K562 (cell line): ENCODE measurements around the gene RASL12. TPM values are rescaled to one million over a fixed set of nuclear protein-coding genes. Genes with fewer than 3 reads are reported as not detected.

Experiments
- ATAC-seq: fragments of 200-7000 bp; cut with Tn5 transposase; 3 replicates; pipeline ENCODE4 v1.9.1; 2020; ENCODE audit warnings: moderate library complexity
- BruUV-seq: library from RNA; stranded (reverse); fragments of 400-500 nt; replicated peaks from 2 replicates; lab custom pipeline; 2021; lab: Mats Ljungman, UMichigan
- CTCF ChIA-PET: fragments of 300-600 bp; formaldehyde crosslinking; extraction: SDS; loops from one replicate; lab custom pipeline; 2021; ENCODE audit warnings: low intra/inter-chr PET ratio; lab: Yijun Ruan, JAX
- POLR2A ChIA-PET: fragments of 300-600, 350-650 bp; sonication (Branson Sonifier 250); formaldehyde crosslinking; extraction: SDS; loops from one replicate; lab custom pipeline; 2021; ENCODE audit warnings: antibody characterized with exemption, inconsistent platforms; lab: Yijun Ruan, JAX
- DNase-seq, 4 experiments: peaks; one replicate each; pipeline versions ENCODE4 v3.0.0 to v3.0.0-alpha.2; 2011 to 2018; ENCODE audit warnings: low spot score in 3 of 4, mixed read lengths in 3 of 4; ENCODE audit errors: extremely low read depth in 1 of 4
- FAIRE-seq: peaks from 2 replicates; lab custom pipeline; 2011; peaks lifted over from hg19 to GRCh38; lab: Jason Lieb, UNC
- H2AFZ ChIP-seq: 2 replicates; pipeline ENCODE4 v1.6.0; 2011; ENCODE audit warnings: low read depth, low read length, control low read depth, inconsistent platforms
- H3K27ac ChIP-seq: fragments of 200-600 bp; 3 replicates; pipeline ENCODE4 v1.8.0; 2011; ENCODE audit warnings: low read depth, mild to moderate bottlenecking, control low read depth, inconsistent platforms, low read length, moderate library complexity, mixed read lengths; ENCODE audit errors: extremely low read depth
- H3K27me3 ChIP-seq, 2 experiments: fragments of 300-600 bp in 1 of 2; 2 replicates in 1 of 2; 3 replicates in 1 of 2; pipeline versions ENCODE4 v1.6.0 to v1.8.0; 2011; ENCODE audit warnings: inconsistent platforms in 2 of 2, low read length in 2 of 2, mild to moderate bottlenecking in 1 of 2, mixed read lengths in 1 of 2, moderate library complexity in 1 of 2; ENCODE audit not compliant: control insufficient read depth in 2 of 2, insufficient read depth in 2 of 2
- H3K36me3 ChIP-seq: fragments of 300-600 bp; 3 replicates; pipeline ENCODE4 v1.8.0; 2011; ENCODE audit warnings: mild to moderate bottlenecking, low read length, inconsistent platforms; ENCODE audit not compliant: control insufficient read depth, insufficient read depth
- H3K4me1 ChIP-seq, 2 experiments: fragments of 200-600 bp in 1 of 2; replicated peaks in 1 of 2; 2 replicates in 1 of 2; 3 replicates in 1 of 2; pipeline versions ENCODE4 v1.5.1 to v1.8.0; 2011; ENCODE audit warnings: inconsistent platforms in 2 of 2, low read length in 2 of 2, mild to moderate bottlenecking in 1 of 2, mixed read lengths in 1 of 2, moderate library complexity in 1 of 2; ENCODE audit not compliant: control insufficient read depth in 2 of 2, insufficient read depth in 2 of 2
- H3K4me2 ChIP-seq: 2 replicates; pipeline ENCODE4 v1.6.1; 2011; ENCODE audit warnings: low read length, control low read depth, inconsistent platforms, mixed read lengths; ENCODE audit not compliant: insufficient read depth
- H3K4me3 ChIP-seq: fragments of 200-600 bp; sonication (generic), shearing (Covaris generic); 2 replicates; pipeline ENCODE4 v1.5.1; 2016; ENCODE audit warnings: control low read depth, inconsistent platforms
- H3K79me2 ChIP-seq: fragments of 200-600 bp; 3 replicates; pipeline ENCODE4 v1.8.0; 2011; ENCODE audit warnings: low read length, inconsistent platforms; ENCODE audit not compliant: control insufficient read depth, insufficient read depth
- H3K9ac ChIP-seq, 2 experiments: 2 replicates each; pipeline versions ENCODE4 v1.6.0 to v1.6.1; 2011; ENCODE audit warnings: low read depth in 2 of 2, low read length in 2 of 2, control low read depth in 1 of 2, inconsistent platforms in 1 of 2, mild to moderate bottlenecking in 1 of 2, mixed read lengths in 1 of 2; ENCODE audit not compliant: insufficient read depth in 1 of 2
- H3K9me1 ChIP-seq: one replicate; pipeline ENCODE4 v1.6.0; 2011; ENCODE audit warnings: inconsistent platforms, mild to moderate bottlenecking, low read length, moderate library complexity; ENCODE audit not compliant: control insufficient read depth, insufficient read depth
- H3K9me3 ChIP-seq: replicated peaks from 2 replicates; pipeline ENCODE4 v1.5.1; 2011; ENCODE audit warnings: low read depth, low read length, inconsistent platforms; ENCODE audit not compliant: control insufficient read depth, insufficient read depth
- H4K20me1 ChIP-seq: replicated peaks from 2 replicates; pipeline ENCODE4 v1.6.1; 2011; ENCODE audit warnings: low read length, inconsistent platforms, mixed read lengths; ENCODE audit not compliant: control insufficient read depth, insufficient read depth
- DNMT1 ChIP-seq: fragments of 450-650 bp; IDR thresholded peaks from 2 replicates; pipeline ENCODE4 v1.6.1; 2016; ENCODE audit warnings: antibody characterized with exemption, mild to moderate bottlenecking
- ZNF445 ChIP-seq: fragments of 250-450 bp; sonication (Bioruptor Pico); IDR thresholded peaks from 2 replicates; pipeline ENCODE4 v1.4.0; 2020; ENCODE audit warnings: low read depth, mild to moderate bottlenecking, moderate library complexity
- in situ Hi-C: fragments of 300-500 bp; cut with MboI; formaldehyde crosslinking; loops from 4 replicates; pipeline ENCODE4 v1.15.0; 2018; ENCODE audit warnings: inconsistent platforms, mixed read lengths
- intact Hi-C: fragments of 100-400 bp; cut with micrococcal nuclease; formaldehyde crosslinking; loops from 2 replicates; pipeline ENCODE4 v1.14.2; 2022
- polyA plus RNA-seq, 8 experiments: library from polyadenylated mRNA; depleted of rRNA in 4 of 8; stranded (reverse) in 5 of 8; unstranded in 3 of 8; fragments of >200 nt; fragmentation: Nextera tagmentation in 2 of 8; fragmentation: Illumina TruSeq in 1 of 8; extraction: Ambion mirVana in 2 of 8; extraction: Trizol in 1 of 8; gene quantifications; 2 replicates each; pipeline versions ENCODE4 v1.2.1 to v1.2.3, GENCODE V29; 2011 to 2014; ENCODE audit warnings: inconsistent platforms in 1 of 8, missing spikeins in 1 of 8
- total RNA-seq, 7 experiments: library from RNA; depleted of rRNA in 6 of 7; stranded (reverse); fragments of >200 nt in 6 of 7; fragmentation: Illumina TruSeq in 2 of 7; extraction: Trizol in 2 of 7; gene quantifications; 2 replicates each; pipeline versions ENCODE4 v1.2.1 to v1.2.3, GENCODE V29; 2011 to 2021; ENCODE audit warnings: low replicate concordance in 1 of 7
- TF ChIP-seq, protein P1 (sequence below): fragments of 450-650 bp; IDR thresholded peaks from 2 replicates; pipeline ENCODE4 v1.6.1; 2016; ENCODE audit warnings: low read depth

RASL12 gene
- total and polyA plus RNA-seq, 9 of the 15 experiments (the other 6 are each of a cell fraction or from before 2014, with no cell fraction given): not detected

DNA sequence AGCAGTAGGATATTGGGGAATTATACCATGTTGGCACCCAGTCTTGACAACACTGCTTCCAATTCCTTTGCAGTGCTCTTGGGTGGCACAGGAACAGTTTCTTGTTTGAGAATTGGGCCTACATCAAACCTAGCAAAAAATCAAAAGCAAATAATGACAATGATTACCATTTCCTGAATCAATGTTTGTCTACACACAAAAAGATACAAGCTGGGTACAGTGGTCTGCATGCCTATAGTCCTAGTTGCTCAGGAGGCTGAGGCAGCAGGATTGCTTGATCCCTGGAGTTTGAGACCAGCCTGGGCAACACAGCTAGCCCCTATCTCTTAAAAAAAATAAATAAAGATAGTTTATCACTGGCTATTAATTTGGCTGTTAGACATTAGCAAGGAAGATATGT, 46.3 kb downstream of the RASL12 start:
- H3K27ac ChIP-seq: no peak overlapping the region
- H3K27me3 ChIP-seq: no peaks in the 10 kb centered on the region
- H2AFZ ChIP-seq: no peak overlapping the region
- ChIA-PET CTCF (no interaction called here), POLR2A (interaction anchor here (1.6 kb wide), 1 partner anchor 16 kb away, joined by 3 read pairs; no protein-coding TSS in a partner anchor)
- H3K79me2 ChIP-seq: no peaks in the 10 kb centered on the region
- peaks cover 57% of the 10 kb centered on the region for H3K36me3 ChIP-seq
- ATAC-seq (no peak), DNase-seq (no peak), FAIRE-seq (no peak)
- no peak overlapping the region for H3K9ac ChIP-seq
- H4K20me1 ChIP-seq: no peaks in the 10 kb centered on the region
- TF ChIP-seq, protein P1, sequence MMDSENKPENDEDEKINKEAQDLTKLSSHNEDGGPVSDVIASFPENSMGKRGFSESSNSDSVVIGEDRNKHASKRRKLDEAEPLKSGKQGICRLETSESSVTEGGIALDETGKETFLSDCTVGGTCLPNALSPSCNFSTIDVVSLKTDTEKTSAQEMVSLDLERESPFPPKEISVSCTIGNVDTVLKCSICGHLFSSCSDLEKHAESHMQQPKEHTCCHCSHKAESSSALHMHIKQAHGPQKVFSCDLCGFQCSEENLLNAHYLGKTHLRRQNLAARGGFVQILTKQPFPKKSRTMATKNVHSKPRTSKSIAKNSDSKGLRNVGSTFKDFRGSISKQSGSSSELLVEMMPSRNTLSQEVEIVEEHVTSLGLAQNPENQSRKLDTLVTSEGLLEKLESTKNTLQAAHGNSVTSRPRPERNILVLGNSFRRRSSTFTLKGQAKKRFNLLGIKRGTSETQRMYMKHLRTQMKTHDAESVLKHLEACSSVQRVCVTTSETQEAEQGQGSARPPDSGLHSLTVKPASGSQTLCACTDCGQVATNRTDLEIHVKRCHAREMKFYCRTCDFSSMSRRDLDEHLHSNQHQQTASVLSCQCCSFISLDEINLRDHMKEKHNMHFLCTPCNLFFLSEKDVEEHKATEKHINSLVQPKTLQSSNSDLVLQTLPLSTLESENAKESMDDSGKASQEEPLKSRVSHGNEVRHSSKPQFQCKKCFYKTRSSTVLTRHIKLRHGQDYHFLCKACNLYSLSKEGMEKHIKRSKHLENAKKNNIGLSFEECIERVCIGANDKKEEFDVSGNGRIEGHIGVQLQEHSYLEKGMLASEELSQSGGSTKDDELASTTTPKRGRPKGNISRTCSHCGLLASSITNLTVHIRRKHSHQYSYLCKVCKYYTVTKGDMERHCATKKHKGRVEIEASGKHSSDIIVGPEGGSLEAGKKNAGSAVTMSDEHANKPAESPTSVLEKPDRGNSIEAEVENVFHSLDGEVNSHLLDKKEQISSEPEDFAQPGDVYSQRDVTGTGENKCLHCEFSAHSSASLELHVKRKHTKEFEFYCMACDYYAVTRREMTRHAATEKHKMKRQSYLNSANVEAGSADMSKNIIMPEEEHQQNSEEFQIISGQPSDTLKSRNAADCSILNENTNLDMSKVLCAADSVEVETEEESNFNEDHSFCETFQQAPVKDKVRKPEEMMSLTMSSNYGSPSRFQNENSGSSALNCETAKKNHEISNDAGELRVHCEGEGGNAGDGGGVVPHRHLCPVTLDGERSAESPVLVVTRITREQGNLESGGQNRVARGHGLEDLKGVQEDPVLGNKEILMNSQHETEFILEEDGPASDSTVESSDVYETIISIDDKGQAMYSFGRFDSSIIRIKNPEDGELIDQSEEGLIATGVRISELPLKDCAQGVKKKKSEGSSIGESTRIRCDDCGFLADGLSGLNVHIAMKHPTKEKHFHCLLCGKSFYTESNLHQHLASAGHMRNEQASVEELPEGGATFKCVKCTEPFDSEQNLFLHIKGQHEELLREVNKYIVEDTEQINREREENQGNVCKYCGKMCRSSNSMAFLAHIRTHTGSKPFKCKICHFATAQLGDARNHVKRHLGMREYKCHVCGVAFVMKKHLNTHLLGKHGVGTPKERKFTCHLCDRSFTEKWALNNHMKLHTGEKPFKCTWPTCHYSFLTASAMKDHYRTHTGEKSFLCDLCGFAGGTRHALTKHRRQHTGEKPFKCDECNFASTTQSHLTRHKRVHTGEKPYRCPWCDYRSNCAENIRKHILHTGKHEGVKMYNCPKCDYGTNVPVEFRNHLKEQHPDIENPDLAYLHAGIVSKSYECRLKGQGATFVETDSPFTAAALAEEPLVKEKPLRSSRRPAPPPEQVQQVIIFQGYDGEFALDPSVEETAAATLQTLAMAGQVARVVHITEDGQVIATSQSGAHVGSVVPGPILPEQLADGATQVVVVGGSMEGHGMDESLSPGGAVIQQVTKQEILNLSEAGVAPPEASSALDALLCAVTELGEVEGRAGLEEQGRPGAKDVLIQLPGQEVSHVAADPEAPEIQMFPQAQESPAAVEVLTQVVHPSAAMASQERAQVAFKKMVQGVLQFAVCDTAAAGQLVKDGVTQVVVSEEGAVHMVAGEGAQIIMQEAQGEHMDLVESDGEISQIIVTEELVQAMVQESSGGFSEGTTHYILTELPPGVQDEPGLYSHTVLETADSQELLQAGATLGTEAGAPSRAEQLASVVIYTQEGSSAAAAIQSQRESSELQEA: no peak
- no peak for TF ChIP-seq ZNF445
- no peak for TF ChIP-seq DNMT1
- no peaks in the 10 kb centered on the region for H3K4me1 ChIP-seq
- H3K9me3 ChIP-seq: no peaks in the 10 kb centered on the region
- intact Hi-C loops: no loop called here
- BruUV-seq: no TSS peak
- no peak overlapping the region for H3K4me3 ChIP-seq
- H3K4me2 ChIP-seq: no peak overlapping the region
- in situ Hi-C loops: no loop called here
- no peaks in the 10 kb centered on the region for H3K9me1 ChIP-seq
